HepG2 (cell line): ENCODE measurements around the gene GK. TPM values are rescaled to one million over a fixed set of nuclear protein-coding genes. Genes with fewer than 3 reads are reported as not detected.

Experiments used
- ATAC-seq: fragments of 200-7000 bp; cut with Tn5 transposase; 3 replicates; pipeline ENCODE4 v1.9.1; 2020; ENCODE audit warnings: mild to moderate bottlenecking, moderate library complexity
- BruUV-seq: library from RNA; stranded (reverse); fragments of 400-500 nt; replicated peaks from 2 replicates; lab custom pipeline; 2021; lab: Mats Ljungman, UMichigan
- CTCF ChIA-PET: fragments of 300-600 bp; formaldehyde crosslinking; extraction: SDS; loops from one replicate; lab custom pipeline; 2021; ENCODE audit warnings: low total read pairs, inconsistent platforms, low intra/inter-chr PET ratio; lab: Yijun Ruan, JAX
- POLR2A ChIA-PET: fragments of 350-600 bp; sonication (Branson Sonifier 250); formaldehyde crosslinking; loops from one replicate; lab custom pipeline; 2020; ENCODE audit warnings: antibody characterized with exemption, inconsistent platforms; lab: Yijun Ruan, JAX
- DNase-seq: peaks from one replicate; pipeline ENCODE4 v3.0.0-alpha.2; 2015; ENCODE audit warnings: low spot score
- FAIRE-seq: peaks from 3 replicates; lab custom pipeline; 2011; peaks lifted over from hg19 to GRCh38; lab: Jason Lieb, UNC
- H2AFZ ChIP-seq: one replicate; pipeline ENCODE4 v1.6.1; 2011; ENCODE audit warnings: low read length, inconsistent platforms
- H3K27ac ChIP-seq: fragments of 300-600 bp; 3 replicates; pipeline ENCODE4 v1.8.0; 2011; ENCODE audit warnings: mixed run types, mild to moderate bottlenecking, mixed read lengths, low read length, inconsistent platforms; ENCODE audit not compliant: insufficient read depth; ENCODE audit errors: extremely low read length
- H3K27me3 ChIP-seq, 2 experiments: fragments of 200-600 bp in 1 of 2; 2 replicates in 1 of 2; 3 replicates in 1 of 2; pipeline versions ENCODE4 v1.6.0 to v1.8.0; 2011; ENCODE audit warnings: low read length in 2 of 2, mild to moderate bottlenecking in 2 of 2, moderate library complexity in 2 of 2, inconsistent platforms in 1 of 2; ENCODE audit not compliant: insufficient read depth in 2 of 2, control insufficient read depth in 1 of 2
- H3K36me3 ChIP-seq, 2 experiments: fragments of 200-600 bp in 1 of 2; replicated peaks in 1 of 2; 2 replicates in 1 of 2; 3 replicates in 1 of 2; pipeline versions ENCODE4 v1.5.1 to v1.8.0; 2011; ENCODE audit warnings: low read length in 2 of 2, inconsistent platforms in 1 of 2; ENCODE audit not compliant: insufficient read depth in 2 of 2, control insufficient read depth in 1 of 2
- H3K4me1 ChIP-seq: 2 replicates; pipeline ENCODE4 v1.5.1; 2012; ENCODE audit warnings: low read length, inconsistent platforms; ENCODE audit not compliant: insufficient read depth
- H3K4me2 ChIP-seq: 2 replicates; pipeline ENCODE4 v1.6.0; 2011; ENCODE audit warnings: low read depth, low read length, inconsistent platforms
- H3K4me3 ChIP-seq, 3 experiments: fragments of 200-600 bp in 1 of 3; sonication (generic), shearing (Covaris generic) in 1 of 3; replicated peaks in 1 of 3; 2 replicates each; pipeline ENCODE4 v1.5.1; 2011 to 2016; ENCODE audit warnings: low read length in 3 of 3, inconsistent platforms in 2 of 3, low read depth in 2 of 3, mild to moderate bottlenecking in 2 of 3, control low read depth in 1 of 3, mixed read lengths in 1 of 3; ENCODE audit not compliant: insufficient read depth in 1 of 3
- H3K79me2 ChIP-seq: one replicate; pipeline ENCODE4 v1.6.1; 2011; ENCODE audit warnings: low read length, inconsistent platforms; ENCODE audit not compliant: insufficient read depth
- H3K9ac ChIP-seq: 2 replicates; pipeline ENCODE4 v1.6.0; 2011; ENCODE audit warnings: mild to moderate bottlenecking, low read depth, low read length, inconsistent platforms; ENCODE audit not compliant: insufficient read depth
- H3K9me3 ChIP-seq: 2 replicates; pipeline ENCODE4 v1.5.1; 2012; ENCODE audit warnings: mild to moderate bottlenecking, low read length
- H4K20me1 ChIP-seq: 2 replicates; pipeline ENCODE4 v1.6.0; 2011; ENCODE audit warnings: inconsistent platforms, mild to moderate bottlenecking, low read length, moderate library complexity; ENCODE audit not compliant: insufficient read depth
- ATF7 ChIP-seq, 2 experiments: fragments of 450-650 bp in 1 of 2; sonication (generic) in 1 of 2; formaldehyde crosslinking in 1 of 2; IDR thresholded peaks; 2 replicates each; pipeline versions ENCODE4 v1.4.0 to v1.6.1; 2016 to 2020; ENCODE audit warnings: antibody characterized with exemption in 1 of 2, mild to moderate bottlenecking in 1 of 2, missing genetic modification reagents in 1 of 2
- ATF7-NPFF ChIP-seq: sonication (generic); formaldehyde crosslinking; IDR thresholded peaks from 2 replicates; pipeline ENCODE4 v1.8.1; 2023; ENCODE audit warnings: mild to moderate bottlenecking, low read depth, missing genetic modification reagents, moderate library complexity
- CEBPG ChIP-seq: IDR thresholded peaks from 2 replicates; pipeline ENCODE4 v1.6.1; 2016
- CREB1 ChIP-seq, 2 experiments: fragments of 450-650 bp in 1 of 2; IDR thresholded peaks; 2 replicates each; pipeline ENCODE4 v1.6.1; 2016 to 2017; ENCODE audit warnings: control low read depth in 1 of 2, mild to moderate bottlenecking in 1 of 2, missing compliant biosample characterization in 1 of 2, missing genetic modification characterization in 1 of 2
- DPF2 ChIP-seq: sonication (generic); formaldehyde crosslinking; IDR thresholded peaks from 2 replicates; pipeline ENCODE4 v1.4.0; 2020; ENCODE audit warnings: mild to moderate bottlenecking, low read depth, missing genetic modification reagents, borderline replicate concordance
- ELF3 ChIP-seq: IDR thresholded peaks from 2 replicates; pipeline ENCODE4 v1.6.1; 2016; ENCODE audit warnings: missing genetic modification reagents, missing compliant biosample characterization
- ETV5 ChIP-seq: IDR thresholded peaks from 2 replicates; pipeline ENCODE4 v1.6.1; 2018; ENCODE audit warnings: missing biosample characterization, missing genetic modification reagents, inconsistent platforms, borderline replicate concordance
- FIP1L1 ChIP-seq: fragments of 200-400 bp; formaldehyde crosslinking; IDR thresholded peaks from 2 replicates; pipeline ENCODE4 v1.6.1; 2018; ENCODE audit warnings: low read depth, mild to moderate bottlenecking, low read length, moderate library complexity, borderline replicate concordance; ENCODE audit not compliant: insufficient read depth
- HDAC2 ChIP-seq: sonication (generic); formaldehyde crosslinking; IDR thresholded peaks from 2 replicates; pipeline ENCODE4 v1.4.0; 2020; ENCODE audit warnings: missing genetic modification reagents
- MIER3 ChIP-seq: IDR thresholded peaks from 2 replicates; pipeline ENCODE4 v1.6.1; 2016; ENCODE audit warnings: missing compliant biosample characterization, borderline replicate concordance
- NKX3-1 ChIP-seq: sonication (generic); formaldehyde crosslinking; IDR thresholded peaks from 2 replicates; pipeline ENCODE4 v1.5.0; 2020; ENCODE audit warnings: missing genetic modification reagents
- PAX8 ChIP-seq: sonication (generic); formaldehyde crosslinking; IDR thresholded peaks from 2 replicates; pipeline ENCODE4 v1.8.0; 2022; ENCODE audit warnings: mild to moderate bottlenecking, missing genetic modification reagents, borderline replicate concordance
- POLR2G ChIP-seq: fragments of 200-400 bp; formaldehyde crosslinking; IDR thresholded peaks from 2 replicates; pipeline ENCODE4 v1.6.1; 2018; ENCODE audit warnings: mild to moderate bottlenecking, low read depth, low read length, moderate library complexity
- SAFB2 ChIP-seq: sonication (generic); formaldehyde crosslinking; IDR thresholded peaks from 2 replicates; pipeline ENCODE4 v1.5.1; 2020; ENCODE audit warnings: missing genetic modification reagents, low read depth, mild to moderate bottlenecking, borderline replicate concordance
- SCMH1 ChIP-seq: sonication (generic); formaldehyde crosslinking; IDR thresholded peaks from 2 replicates; pipeline ENCODE4 v1.9.0; 2021; ENCODE audit warnings: missing genetic modification reagents, mild to moderate bottlenecking, borderline replicate concordance
- ZNF17 ChIP-seq: sonication (generic); formaldehyde crosslinking; IDR thresholded peaks from 2 replicates; pipeline ENCODE4 v1.5.0; 2020; ENCODE audit warnings: mild to moderate bottlenecking, missing genetic modification reagents
- ZNF263 ChIP-seq: sonication (generic); formaldehyde crosslinking; IDR thresholded peaks from 2 replicates; pipeline ENCODE4 v1.4.0; 2020; ENCODE audit warnings: missing genetic modification reagents
- ZNF326 ChIP-seq: sonication (generic); formaldehyde crosslinking; IDR thresholded peaks from 2 replicates; pipeline ENCODE4 v1.4.0; 2020; ENCODE audit warnings: missing genetic modification reagents, borderline replicate concordance
- ZNF329 ChIP-seq: sonication (generic); formaldehyde crosslinking; IDR thresholded peaks from 2 replicates; pipeline ENCODE4 v1.9.0; 2021; ENCODE audit warnings: low read depth, mild to moderate bottlenecking, missing genetic modification reagents
- ZNF331 ChIP-seq: sonication (generic); formaldehyde crosslinking; IDR thresholded peaks from 2 replicates; pipeline ENCODE4 v1.4.0; 2020; ENCODE audit warnings: missing genetic modification reagents
- ZNF337 ChIP-seq: sonication (generic); formaldehyde crosslinking; IDR thresholded peaks from 2 replicates; pipeline ENCODE4 v1.5.1; 2020; ENCODE audit warnings: missing genetic modification reagents, low read depth, mild to moderate bottlenecking, borderline replicate concordance
- ZNF687 ChIP-seq: sonication (generic); formaldehyde crosslinking; IDR thresholded peaks from 2 replicates; pipeline ENCODE4 v1.5.1; 2020; ENCODE audit warnings: mild to moderate bottlenecking, missing genetic modification reagents, moderate library complexity
- ZZZ3 ChIP-seq: sonication (generic); formaldehyde crosslinking; IDR thresholded peaks from 2 replicates; pipeline ENCODE4 v1.4.0; 2020; ENCODE audit warnings: missing genetic modification reagents, mild to moderate bottlenecking, borderline replicate concordance
- WGBS: methylation state at CpG from one replicate; pipeline ENCODE4 v1.1.6; 2017; ENCODE audit warnings: low lambda C conversion rate; 5-methylcytosine and 5-hydroxymethylcytosine counted together
- in situ Hi-C: cut with HindIII; loops from 2 replicates; pipeline ENCODE4 v1.10.0; 2017; ENCODE audit warnings: low pct_unique_long_range_greater_than_20kb; ENCODE audit not compliant: extremely low pct_ligation_motif_present
- intact Hi-C: fragments of 100-400 bp; cut with micrococcal nuclease; formaldehyde crosslinking; loops from one replicate; pipeline ENCODE4 v1.10.0; 2022; ENCODE audit not compliant: unreplicated experiment
- polyA plus RNA-seq, 8 experiments: library from polyadenylated mRNA; depleted of rRNA in 3 of 8; stranded (reverse) in 7 of 8; unstranded in 1 of 8; fragments of >200 nt; fragmentation: Illumina TruSeq in 4 of 8; extraction: Trizol in 4 of 8; gene quantifications; 2 replicates each; pipeline versions ENCODE4 v1.2.1 to v1.2.3, GENCODE V29; 2011 to 2016; ENCODE audit warnings: low read depth in 4 of 8, missing spikeins in 1 of 8, mixed read lengths in 1 of 8; ENCODE audit not compliant: insufficient read depth in 1 of 8
- total RNA-seq, 5 experiments: library from RNA; depleted of rRNA; stranded (reverse); fragments of >200 nt; fragmentation: Illumina TruSeq; extraction: Trizol; gene quantifications; 2 replicates each; pipeline ENCODE4 v1.2.3, GENCODE V29; 2016; ENCODE audit warnings: low read depth in 1 of 5

The GK gene
- total and polyA plus RNA-seq, 2 of the 13 experiments (the other 11 are each of a cell fraction or from before 2014, with no cell fraction given), result 64.2 to 265 TPM

- H3K79me2 ChIP-seq, result peaks cover 11% of the 10 kb centered on the region
- H3K27me3 ChIP-seq, result no peaks in the 10 kb centered on the region; a peak in 1 of 5 replicates
- POLR2A ChIA-PET, result interaction anchor here (1.0 to 2.7 kb wide), 7 partner anchors 8 to 56 kb away, joined by 3 to 19 read pairs (median 5); no protein-coding TSS in a partner anchor
- H3K4me2 ChIP-seq, result peak overlapping the region; percentile 58
- H3K27ac ChIP-seq, result peak overlapping the region; percentile 96
- no TSS peak for BruUV-seq
- CTCF ChIA-PET, result no interaction called here
- in situ Hi-C loops (no loop called here), intact Hi-C loops (no loop called here)
- WGBS, result 0% methylated on average over 2 of the region's 2 CpGs
- H2AFZ ChIP-seq, result no peak overlapping the region
- peak; percentile 99 for FAIRE-seq
- no peaks in the 10 kb centered on the region for H3K36me3 ChIP-seq
- peaks cover 65% of the 10 kb centered on the region for H3K4me1 ChIP-seq
- no peak overlapping the region; a peak in 1 of 6 replicates for H3K4me3 ChIP-seq
- peak overlapping the region; percentile 73 for H3K9ac ChIP-seq
- no peaks in the 10 kb centered on the region for H4K20me1 ChIP-seq
- no peaks in the 10 kb centered on the region for H3K9me3 ChIP-seq
- peak; percentile 94 for DNase-seq
- peak; percentile 76 for ATAC-seq
- no peak; the same call in 1 of the 2 replicates for TF ChIP-seq ZNF331
- TF ChIP-seq NKX3-1 (CRISPR knock-in tag), result no peak
- peak; percentile 80 for TF ChIP-seq CEBPG
- no peak for TF ChIP-seq FIP1L1
- no peak for TF ChIP-seq SCMH1 (CRISPR knock-in tag)
- TF ChIP-seq CREB1 (IDR thresholded peaks at IDR 0.05), result peak; percentile 78
- peak; percentile 78 for TF ChIP-seq CREB1 (CRISPR knock-in tag; IDR thresholded peaks at IDR 0.05)
- peak; percentile 47; the same call in 1 of the 2 replicates for TF ChIP-seq HDAC2
- TF ChIP-seq ZNF329 (CRISPR knock-in tag), result no peak
- no peak for TF ChIP-seq POLR2G
- TF ChIP-seq ZZZ3 (CRISPR knock-in tag), result no peak
- TF ChIP-seq ZNF326 (CRISPR knock-in tag), result no peak
- peak; percentile 21; the same call in 1 of the 2 replicates for TF ChIP-seq ETV5 (CRISPR knock-in tag)
- TF ChIP-seq ATF7-NPFF, result no peak
- no peak for TF ChIP-seq PAX8 (CRISPR knock-in tag)
- TF ChIP-seq ZNF687 (CRISPR knock-in tag), result no peak
- peak; percentile 64 for TF ChIP-seq ELF3 (CRISPR knock-in tag)
- peak; percentile 80 for TF ChIP-seq ATF7 (IDR thresholded peaks at IDR 0.05)
- TF ChIP-seq ATF7 (CRISPR knock-in tag; IDR thresholded peaks at IDR 0.05), result no peak
- TF ChIP-seq ZNF337 (CRISPR knock-in tag), result no peak
- TF ChIP-seq ZNF263 (CRISPR knock-in tag), result no peak
- no peak; the same call in 1 of the 2 replicates for TF ChIP-seq MIER3 (CRISPR knock-in tag)
- no peak for TF ChIP-seq SAFB2 (CRISPR knock-in tag)
- TF ChIP-seq DPF2 (CRISPR knock-in tag), result no peak
- TF ChIP-seq ZNF17, result no peak
Observed at GRCh38 chrX:30649859-30650258, 3.4 kb upstream of the GK start.
